NCI-H1694 (cell line): ENCODE data around the gene HNRNPUL1.
"Not testable (repeated sequence)": the region's sequence is repeated elsewhere in the genome, so short reads cannot be mapped to it uniquely, and the experiment has no call there.

ENCODE experiments used
- DNase-seq: peaks from one replicate; lab custom pipeline; 2025; lab: John Stamatoyannopoulos, UW

Gene HNRNPUL1

DNA sequence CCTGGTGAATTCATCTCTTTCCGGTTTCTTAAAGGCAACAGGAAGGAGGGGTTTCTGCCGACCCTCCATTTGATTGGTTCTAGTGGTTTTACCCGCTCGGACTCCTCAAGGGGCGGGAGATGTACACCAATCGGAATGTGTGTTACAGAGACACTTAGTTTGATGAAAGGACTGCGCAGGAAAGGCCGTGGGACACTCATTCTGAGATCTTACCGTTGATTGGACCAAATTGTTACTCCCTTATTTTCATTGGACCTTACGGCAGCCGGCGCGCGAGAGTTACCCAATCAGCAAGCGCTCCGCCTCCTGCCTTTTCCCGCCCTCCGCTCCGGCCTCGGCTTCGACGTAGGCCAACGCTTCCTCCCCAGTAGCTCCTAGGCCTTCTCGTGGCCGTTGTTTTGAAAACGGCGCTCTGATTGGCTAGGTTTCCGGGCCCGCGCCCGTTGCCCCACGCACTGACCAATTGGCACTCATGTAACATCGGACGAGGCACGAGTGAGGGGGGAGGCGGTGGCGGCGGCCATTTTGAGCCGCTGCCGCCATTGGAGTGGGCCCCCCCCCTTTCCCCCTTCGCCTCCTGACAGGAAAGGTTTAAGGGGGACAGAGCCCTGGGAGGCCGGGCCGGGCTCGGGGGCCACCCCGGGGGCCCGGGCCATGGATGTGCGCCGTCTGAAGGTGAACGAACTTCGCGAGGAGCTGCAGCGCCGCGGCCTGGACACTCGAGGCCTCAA, at the start of gene HNRNPUL1:
HNRNPUL1 (plus strand) TSS at position 523 of the 731 bp plus-strand sequence; CDS start at position 655, 132 bp downstream.
- DNase-seq, result peak; percentile 100

DNA sequence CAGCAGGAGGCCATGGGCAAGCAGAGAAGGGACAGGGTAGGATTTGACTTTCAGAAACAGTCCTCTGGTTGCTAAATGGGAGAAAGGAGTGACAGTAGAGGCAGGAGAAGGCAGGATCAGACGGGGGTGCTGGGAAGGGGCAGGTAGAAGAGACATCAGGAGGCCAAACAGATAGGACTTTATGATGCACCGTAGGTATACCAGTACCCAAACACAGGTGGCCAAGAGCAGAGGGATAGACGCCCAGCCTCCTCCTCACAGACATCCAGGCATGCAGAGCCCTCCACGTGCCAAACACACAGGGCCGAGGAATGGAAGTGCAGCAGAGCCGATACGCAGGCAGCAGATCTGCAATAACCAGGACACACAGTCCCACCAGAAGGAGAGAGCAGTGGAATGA, 46.4 kb upstream of the HNRNPUL1 start:
- no peak for DNase-seq

DNA sequence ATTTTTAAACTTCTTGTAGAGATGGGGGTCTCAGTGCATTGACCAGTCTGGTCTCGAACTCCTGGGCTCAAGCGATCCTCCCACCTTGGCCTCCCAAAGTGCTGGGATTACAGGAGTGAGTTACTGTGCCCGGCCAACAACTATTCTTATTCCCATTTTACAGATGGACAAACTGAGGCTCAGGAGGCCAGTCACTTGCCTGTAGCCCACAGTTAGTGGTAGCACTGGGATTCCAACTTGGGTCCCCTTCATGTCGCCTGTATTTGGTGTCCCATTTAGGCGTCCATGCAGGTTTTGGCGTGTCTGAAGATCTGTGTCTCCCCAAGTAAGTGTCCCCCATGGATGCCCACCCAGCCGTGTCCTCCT, 45.9 kb upstream of the HNRNPUL1 start:
- no peak for DNase-seq

DNA sequence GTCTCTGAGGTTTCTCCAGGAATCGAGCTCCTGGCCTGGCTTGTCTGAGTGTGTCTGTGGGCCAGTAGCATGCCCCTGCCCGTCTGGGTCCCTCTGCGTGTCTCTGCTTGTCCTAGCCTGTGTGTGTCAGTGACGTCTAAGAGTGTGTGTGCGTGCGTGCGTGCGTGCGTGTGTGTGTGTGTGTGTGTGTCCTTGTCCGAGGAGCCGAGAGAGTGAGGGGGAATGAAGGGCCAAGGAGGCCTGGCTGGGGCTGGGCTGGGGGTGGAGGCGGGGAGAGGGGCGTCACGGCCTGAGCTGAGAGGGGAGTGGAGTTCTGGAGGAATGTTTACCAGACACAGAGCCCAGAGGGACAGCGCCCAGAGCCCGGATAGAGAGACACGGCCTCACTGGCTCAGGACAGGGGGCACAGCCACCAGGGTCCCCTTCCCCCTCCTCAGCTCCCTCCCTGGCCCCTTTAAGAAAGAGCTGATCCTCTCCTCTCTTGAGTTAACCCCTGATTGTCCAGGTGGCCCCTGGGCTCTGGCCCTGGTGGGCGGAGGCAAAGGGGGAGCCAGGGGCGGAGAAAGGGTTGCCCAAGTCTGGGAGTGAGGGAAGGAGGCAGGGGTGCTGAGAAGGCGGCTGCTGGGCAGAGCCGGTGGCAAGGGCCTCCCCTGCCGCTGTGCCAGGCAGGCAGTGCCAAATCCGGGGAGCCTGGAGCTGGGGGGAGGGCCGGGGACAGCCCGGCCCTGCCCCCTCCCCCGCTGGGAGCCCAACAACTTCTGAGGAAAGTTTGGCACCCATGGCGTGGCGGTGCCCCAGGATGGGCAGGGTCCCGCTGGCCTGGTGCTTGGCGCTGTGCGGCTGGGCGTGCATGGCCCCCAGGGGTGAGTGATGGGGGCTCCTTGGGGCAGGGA, 45.3 kb upstream of the HNRNPUL1 start, which contains the start of gene AXL:
AXL (plus strand) TSS at position 609 of the 893 bp plus-strand sequence; CDS start at position 779, 170 bp downstream.
- no peak for DNase-seq

DNA sequence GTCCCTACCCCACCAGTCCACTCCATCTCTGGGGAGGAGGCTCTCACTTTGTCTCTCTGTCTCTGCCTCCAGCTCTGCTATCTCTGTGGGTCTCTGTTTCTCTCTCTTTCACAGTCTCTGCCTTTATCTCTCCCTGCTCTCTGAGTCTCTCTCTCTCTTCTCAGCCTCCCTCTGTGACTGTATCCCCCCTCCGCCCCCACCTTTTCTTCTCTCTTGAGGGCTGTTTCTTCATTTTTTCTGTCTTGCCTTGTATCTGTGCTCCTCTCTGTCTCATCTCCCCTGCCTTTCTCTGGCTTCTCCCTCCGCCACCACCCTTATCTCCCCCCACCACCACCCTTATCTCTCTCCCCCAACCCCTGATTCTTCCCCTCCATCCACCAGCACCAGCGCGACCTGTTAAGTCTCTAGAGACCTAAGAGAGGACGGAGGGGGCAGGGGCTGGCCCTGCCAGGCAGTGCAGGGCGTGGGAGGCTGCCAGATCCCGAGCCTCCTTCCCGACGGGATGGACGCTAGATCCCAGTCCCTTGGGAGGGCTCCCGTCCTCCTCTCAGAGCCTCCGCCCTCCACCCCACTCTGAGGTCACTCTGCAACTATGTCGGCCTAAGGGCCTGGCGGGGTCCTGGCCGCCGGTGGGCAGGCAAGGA, 44.1 kb upstream of the HNRNPUL1 start:
- DNase-seq, result no peak

DNA sequence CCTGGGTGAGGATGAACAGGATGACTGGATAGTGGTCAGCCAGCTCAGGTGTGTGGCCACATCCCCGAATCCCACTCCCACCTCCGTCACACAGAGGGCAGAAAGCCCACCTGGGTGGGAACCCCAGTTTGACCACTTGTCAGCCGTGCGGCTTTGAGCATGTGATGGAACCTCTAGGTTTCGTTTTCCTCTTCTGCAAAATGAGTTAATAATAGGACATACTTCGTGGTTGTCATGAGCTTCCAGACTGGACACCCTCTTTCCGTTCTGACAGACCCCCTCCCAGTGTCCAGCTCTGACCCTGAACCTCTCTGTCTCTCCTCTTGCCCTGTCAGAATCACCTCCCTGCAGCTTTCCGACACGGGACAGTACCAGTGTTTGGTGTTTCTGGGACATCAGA, 43.4 kb upstream of the HNRNPUL1 start:
- DNase-seq, result no peak

DNA sequence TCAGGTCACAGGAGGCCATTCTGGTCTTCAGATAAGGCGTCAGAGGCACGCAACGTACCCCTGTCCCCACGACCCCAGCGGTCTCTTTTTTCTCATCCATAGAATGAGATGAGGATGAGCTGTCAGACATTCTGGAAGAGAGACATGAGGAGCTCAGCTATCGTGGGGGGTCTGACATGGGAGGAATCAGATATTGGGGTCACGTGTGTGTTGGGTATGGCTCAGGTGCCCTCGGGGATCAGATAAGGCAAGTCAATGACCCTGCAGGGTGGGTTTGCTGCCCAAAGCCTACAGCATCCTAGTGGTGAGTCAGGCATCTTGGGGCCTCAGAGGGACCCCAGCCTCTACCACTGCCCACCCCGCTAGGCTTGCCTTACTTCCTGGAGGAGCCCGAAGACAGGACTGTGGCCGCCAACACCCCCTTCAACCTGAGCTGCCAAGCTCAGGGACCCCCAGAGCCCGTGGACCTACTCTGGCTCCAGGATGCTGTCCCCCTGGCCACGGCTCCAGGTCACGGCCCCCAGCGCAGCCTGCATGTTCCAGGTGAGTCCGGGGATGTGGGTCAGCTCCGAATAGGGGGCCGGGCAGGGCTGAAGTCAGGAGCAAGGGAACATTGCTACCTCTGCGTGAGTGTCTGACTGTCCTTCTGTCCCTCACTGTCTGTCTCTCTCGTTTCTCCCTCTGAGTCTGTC, 42.5 kb upstream of the HNRNPUL1 start:
- no peak for DNase-seq

DNA sequence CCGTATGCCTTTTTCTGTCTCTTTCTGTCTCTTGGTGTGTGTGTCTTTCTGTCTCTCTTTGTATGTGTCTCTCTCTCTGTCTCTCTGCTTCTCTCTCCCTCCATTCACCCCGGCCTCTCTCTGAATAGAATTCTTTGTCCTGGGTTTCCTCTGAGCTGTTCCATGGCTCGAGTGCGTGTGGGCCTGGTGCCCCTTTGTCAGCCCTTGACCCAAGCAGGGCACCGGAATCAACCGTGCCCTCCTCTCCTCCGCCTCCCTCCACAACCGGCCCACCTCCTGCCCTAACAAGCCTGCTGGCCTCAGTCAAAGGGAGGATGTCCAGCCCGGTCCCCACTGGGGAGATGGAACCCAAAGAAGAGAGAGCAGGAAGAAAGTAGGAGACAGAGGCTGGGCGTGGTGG, 41.9 kb upstream of the HNRNPUL1 start:
- DNase-seq, result no peak

DNA sequence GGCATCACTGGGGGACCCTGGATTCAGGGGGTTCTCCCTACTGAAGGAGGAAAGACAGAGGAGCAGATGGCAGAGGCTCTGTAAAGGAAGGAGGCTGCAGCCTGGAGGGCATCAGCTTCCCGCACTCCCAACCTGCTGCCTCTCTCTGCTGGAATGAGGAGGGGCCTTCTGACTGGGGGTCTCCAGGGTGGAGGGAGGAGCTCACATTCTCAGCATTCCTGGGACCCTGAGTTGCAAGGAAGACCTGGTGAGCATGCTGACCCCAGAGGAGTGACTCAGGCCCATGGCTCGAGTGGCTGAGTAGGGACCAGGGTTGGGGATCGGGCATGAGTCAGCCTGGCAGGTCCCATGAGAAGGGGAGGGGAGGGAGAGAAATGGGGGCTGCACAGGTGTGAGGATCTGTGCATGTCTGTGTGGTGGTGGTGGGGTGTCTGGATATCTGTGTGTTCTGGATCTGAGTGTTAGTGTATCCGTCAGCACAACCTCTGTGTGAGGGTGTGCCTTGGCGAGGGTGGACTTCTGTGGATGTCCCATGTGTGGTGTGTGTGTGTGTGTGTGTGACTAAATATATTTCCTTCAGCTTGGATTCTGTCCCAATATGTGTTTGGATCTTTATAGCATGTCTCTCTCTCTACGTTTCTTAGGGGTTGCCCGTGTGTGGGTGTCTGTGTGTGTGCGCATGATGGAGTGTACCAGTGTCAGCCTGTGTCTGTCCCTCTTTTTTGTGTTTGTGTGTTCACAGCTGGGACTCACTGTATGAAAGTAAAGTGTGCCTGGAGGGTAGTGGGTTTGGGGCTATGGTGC, 40.5 kb upstream of the HNRNPUL1 start:
- no peak for DNase-seq

DNA sequence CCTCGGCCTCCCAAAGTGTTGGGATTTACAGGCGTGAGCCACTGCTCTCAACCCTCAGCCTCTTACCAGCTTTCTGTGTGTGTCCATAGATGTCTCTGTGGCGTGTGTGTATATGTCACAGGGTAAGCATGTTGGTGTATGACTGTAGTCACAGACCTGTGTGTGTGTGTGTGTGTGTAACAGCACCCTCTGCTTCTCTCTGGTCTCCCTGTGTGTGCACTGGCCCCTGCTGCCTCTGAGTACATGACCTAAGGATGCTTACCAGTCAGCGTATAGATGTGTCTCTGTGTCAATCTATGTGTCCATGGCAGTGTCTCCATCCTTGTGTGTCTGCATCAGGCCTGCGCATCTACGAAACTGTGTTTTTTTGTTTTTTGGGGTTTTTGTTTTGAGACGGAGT, 39.5 kb upstream of the HNRNPUL1 start:
- DNase-seq, result no peak

DNA sequence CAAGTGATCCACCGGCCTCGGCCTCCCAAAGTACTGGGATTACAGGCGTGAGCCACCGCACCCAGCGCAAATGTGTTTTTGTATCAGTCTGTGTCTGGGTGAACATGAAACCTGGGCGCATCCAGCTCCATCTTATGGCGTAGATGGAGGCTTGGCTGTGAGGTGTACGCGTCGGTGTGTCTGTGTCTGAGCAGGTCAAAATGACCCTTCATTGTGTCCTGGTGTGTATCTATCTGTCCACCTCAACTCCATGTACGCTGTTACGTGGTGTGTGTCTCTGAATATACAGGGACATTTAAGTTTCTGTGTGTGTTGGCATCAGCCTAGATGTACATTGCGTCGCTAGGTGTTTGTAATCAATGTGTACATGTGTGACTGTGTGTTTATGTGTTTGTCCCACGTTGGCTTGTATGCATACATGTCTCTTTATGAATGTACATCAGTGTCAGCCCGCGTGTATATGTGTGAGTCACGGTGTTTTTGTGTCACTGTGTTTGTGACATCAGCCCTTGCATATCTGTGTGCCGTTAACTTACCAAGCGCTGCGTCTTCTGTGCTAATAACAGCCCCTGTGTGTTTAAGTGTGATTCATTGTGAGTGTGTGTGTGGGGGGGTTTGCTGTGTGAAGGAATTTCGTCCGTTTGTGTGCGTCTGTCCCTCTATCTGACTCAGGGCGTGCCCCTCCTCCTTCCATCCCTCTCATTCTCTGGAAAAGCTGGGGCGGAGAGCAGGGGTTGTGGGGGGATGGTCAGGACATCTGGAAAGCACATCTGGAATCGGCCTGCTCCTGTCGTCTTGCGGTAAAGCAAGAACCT, 38.7 kb upstream of the HNRNPUL1 start:
- no peak for DNase-seq

DNA sequence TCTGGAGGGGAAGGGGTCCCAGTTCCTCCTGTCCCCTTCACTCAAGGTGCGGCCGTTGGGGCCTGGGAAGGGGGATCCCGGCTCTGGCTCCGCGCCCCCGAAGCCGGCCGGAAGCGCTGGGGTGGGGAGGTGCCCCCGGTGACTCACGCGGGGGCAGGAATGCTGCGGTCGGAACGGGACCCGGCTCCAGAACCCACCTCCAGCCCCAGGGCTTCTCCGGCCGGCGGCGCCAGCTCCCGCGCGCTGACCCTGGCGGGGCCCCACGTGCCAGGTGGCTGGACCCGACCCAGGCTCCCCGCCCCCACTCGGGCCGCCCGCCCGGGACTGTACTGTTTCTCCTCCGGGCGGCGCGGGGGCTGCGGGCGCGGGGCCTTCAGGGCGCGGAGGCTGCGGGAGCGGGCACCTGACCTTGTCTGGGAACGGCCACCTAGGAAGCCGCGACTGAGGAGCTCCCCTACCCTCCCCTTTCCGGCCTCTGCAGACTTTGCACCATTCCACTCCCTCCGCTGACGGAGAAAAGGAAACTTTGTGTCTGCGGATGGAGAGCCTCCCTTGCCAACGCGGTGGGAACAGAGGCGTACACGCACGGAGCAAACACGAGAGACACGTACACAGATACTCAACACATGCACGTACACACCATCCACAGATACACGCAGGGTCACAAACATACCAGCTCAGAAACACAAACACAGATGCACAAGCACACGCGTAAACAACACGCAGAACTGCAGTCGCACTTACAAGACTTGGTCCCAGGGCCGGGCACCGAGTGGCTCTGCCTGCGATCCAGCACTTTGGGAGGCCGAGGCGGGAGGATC, 37.9 kb upstream of the HNRNPUL1 start:
- DNase-seq, result no peak

DNA sequence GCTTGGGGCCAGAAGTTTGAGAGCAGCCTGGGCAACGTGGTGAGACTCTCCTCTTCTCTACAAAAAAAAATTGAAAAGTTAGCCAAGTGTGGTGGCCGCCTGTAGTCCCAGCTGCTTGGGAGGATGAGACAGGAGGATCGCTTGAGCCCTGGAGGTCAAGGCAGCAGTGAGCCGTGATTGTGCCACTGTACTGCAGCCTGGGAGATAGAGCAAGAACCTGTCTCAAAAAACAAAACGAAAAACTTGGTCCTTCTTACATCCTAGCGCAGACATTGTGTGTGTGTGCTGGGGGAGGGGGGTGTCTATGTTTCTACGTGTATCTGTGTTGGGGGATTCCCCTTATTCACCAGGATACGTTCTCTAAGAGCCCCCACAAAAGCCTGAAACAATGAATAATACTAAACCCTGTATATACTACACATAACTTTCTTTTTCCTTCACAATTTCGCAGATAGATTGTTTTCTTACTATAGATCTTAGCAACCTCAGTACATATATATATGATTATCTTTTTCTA, 37.2 kb upstream of the HNRNPUL1 start:
- no peak for DNase-seq

DNA sequence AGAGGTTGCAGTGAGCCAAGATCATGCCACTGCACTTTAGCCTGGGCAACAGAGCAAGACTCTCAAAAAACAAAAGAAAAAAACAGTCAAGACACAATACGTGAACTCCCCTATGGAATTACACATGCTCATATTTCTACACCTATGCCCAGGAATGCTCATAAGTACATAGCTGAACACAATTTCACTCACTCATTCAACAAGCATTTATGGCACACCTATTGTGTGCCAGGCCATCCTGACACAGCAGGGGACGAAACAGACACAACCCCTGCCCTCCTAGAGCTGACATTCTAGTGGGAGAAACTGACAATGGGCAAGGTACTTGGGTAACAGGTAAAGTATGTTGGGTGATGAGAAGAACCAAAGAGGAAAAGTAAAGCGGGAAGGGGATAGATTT, 35.7 kb upstream of the HNRNPUL1 start:
- DNase-seq, result no peak

DNA sequence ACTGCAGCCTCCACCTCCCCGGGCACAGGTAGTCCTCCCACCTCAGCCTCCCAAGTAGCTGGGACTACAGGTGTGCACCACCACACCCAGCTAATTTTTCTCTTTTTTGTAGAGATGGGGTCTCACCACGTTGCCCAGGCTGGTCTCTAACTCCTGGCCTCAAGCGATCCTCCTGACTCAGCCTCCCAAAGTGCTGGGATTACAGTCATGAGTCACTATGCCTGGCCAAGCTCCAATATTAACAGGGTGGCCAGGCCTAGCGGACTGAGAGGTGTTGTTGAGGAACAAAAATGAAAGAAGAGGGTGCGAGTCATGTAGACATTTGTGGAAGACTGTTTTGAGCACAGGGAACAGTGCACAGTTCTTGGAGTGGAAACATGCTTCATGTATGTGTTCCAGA, 34.8 kb upstream of the HNRNPUL1 start:
- DNase-seq, result not testable (repeated sequence)

DNA sequence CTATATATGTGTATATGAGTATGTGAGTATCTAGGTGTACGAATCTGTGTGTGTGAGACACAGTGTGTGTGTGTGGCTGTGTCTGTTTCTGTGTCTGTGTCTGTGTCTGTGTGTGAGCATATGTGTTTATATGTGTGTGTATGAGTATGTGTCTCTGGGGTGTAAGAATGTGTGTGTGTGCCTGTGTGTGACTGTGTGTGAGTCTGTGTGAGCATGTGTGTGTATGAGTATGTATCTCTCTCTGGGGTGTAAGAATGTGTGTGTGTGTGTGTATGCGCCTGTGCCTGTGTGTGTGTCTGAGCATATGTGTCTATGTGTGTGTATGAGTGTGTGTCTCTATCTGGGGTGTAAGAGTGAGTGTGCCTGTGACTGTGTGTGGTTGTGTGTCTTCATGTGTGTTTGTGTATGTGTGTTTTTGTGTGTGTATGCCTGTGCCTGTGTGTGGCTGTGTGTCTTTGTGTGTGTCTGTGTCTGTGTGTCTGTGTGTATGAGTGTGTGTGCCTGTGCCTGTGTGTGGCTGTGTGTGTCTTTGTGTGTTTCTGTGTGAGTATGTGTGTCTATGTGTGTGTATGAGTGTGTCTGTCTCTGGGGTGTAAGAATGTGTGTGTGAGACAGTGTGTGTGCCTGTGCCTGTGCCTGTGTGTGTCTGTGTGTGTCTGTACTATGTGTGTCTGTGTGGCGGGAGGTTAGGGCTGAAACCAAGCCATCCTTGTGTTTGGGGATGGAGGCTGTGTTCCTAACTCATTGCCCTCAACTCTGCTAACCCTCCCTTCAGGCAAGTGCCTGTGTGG, 33.9 kb upstream of the HNRNPUL1 start:
- DNase-seq, result no peak

DNA sequence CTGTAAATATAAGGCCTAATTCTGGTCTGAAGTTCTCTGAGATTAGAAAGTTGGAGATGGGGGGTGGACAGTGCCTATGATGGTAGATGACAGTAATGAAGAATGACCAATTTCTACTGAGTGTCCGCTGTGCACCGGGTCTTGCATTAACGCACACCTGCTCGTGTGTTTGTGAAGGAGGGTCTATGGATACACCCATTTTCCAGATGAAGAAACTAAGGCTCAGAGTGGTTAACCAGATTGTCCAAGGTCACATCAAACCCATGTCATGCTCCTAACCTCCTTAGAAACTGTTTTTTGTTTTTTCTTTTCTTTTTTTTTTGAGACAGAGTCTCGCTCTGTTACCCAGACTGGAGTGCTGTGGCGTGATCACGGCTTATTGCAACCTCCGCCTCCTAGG, 31.5 kb upstream of the HNRNPUL1 start:
- DNase-seq, result no peak

DNA sequence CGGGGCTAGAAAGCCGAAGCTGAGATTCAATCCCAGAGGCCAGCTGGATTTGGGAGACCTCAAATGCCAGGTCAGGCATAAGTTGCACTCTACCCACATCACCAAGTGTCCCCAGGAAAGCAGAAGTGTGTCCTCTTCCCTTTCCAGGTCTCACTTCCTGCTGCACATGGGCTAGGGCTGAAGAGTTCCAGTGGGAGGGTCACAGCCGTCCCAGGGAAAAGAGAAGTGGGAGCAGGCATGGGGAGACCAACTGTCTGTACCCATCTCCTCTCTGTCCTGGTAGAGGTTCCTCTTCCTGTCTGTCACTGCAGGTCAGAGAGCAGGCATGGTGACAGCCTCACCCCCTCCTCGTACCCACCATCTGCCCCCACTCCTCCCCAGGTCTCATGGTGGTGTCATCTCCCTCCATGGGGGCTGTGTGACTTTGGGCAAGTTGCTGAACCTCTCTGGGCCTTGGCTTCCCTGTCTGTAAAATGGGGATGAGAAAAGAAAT, 30.4 kb upstream of the HNRNPUL1 start:
- no peak for DNase-seq
